SK-N-MC (cell line): Measurements from ENCODE around the gene DENND6B.

Experiments used
- DNase-seq: peaks from one replicate; pipeline ENCODE4 v3.0.0-alpha.2; 2011; ENCODE audit warnings: low read depth, low spot score
- H3K27ac ChIP-seq: fragments of 200-600 bp; sonication (generic); 2 replicates; pipeline ENCODE4 v1.5.1; 2016; ENCODE audit warnings: mixed run types
- H3K36me3 ChIP-seq: fragments of 200-600 bp; sonication (generic); 2 replicates; pipeline ENCODE4 v1.6.1; 2017; ENCODE audit warnings: antibody characterized with exemption, low read length, mixed read lengths; ENCODE audit not compliant: insufficient read depth
- H3K4me3 ChIP-seq: fragments of 200-600 bp; sonication (generic); 2 replicates; pipeline ENCODE4 v1.5.1; 2016
- H3K9ac ChIP-seq: fragments of 200-600 bp; sonication (generic); 2 replicates; pipeline ENCODE4 v1.8.0; 2017; ENCODE audit warnings: mixed run types, mixed read lengths; ENCODE audit not compliant: insufficient read length
- H3K9me3 ChIP-seq: fragments of 200-600 bp; sonication (generic); 2 replicates; pipeline ENCODE4 v1.6.1; 2017; ENCODE audit warnings: low read depth, mild to moderate bottlenecking, antibody characterized with exemption, low read length, moderate library complexity, mixed read lengths
- EZH2 ChIP-seq: fragments of 200-600 bp; sonication (generic); IDR thresholded peaks from one replicate; pipeline ENCODE4 v1.6.1; 2017; ENCODE audit warnings: antibody characterized with exemption
- FOXP2 ChIP-seq: optimal IDR thresholded peaks from 2 replicates; pipeline ENCODE3; 2011; ENCODE audit warnings: mild to moderate bottlenecking, moderate library complexity; ENCODE audit not compliant: insufficient read depth; ENCODE audit errors: extremely low read length, control extremely low read depth
- POLR2AphosphoS5 ChIP-seq: IDR thresholded peaks from 2 replicates; pipeline ENCODE4 v1.6.1; 2012; ENCODE audit warnings: mild to moderate bottlenecking, low read depth, low read length, borderline replicate concordance

Gene DENND6B

GRCh38 chr22:50289151-50289941, 37.5 kb downstream of the DENND6B start:
- TF ChIP-seq POLR2AphosphoS5, result no peak
- no peak for TF ChIP-seq FOXP2
- TF ChIP-seq EZH2, result no peak
- Histone ChIP-seq H3K27ac (no peak overlapping the region), H3K4me3 (no peak overlapping the region), H3K9me3 (no peaks in the 10 kb centered on the region), H3K9ac (no peak overlapping the region), H3K36me3 (peaks cover 30% of the 10 kb centered on the region; the same call in 1 of the 2 replicates)
- DNase-seq, result no peak

GRCh38 chr22:50287731-50288130, 39.1 kb downstream of the DENND6B start:
- H3K36me3 ChIP-seq, result peaks cover 38% of the 10 kb centered on the region; the same call in 1 of the 2 replicates
- H3K4me3 ChIP-seq, result no peak overlapping the region
- TF ChIP-seq POLR2AphosphoS5, result no peak
- no peak for DNase-seq
- no peak overlapping the region for H3K9ac ChIP-seq
- no peaks in the 10 kb centered on the region for H3K9me3 ChIP-seq
- H3K27ac ChIP-seq, result no peak overlapping the region

GRCh38 chr22:50286701-50287318, 40.0 kb downstream of the DENND6B start:
- Histone ChIP-seq H3K9me3 (no peaks in the 10 kb centered on the region), H3K9ac (no peak overlapping the region), H3K27ac (no peak overlapping the region), H3K4me3 (no peak overlapping the region), H3K36me3 (peaks cover 42% of the 10 kb centered on the region; the same call in 1 of the 2 replicates)
- TF ChIP-seq EZH2 (no peak), FOXP2 (no peak), POLR2AphosphoS5 (no peak)
- no peak for DNase-seq

- peaks cover 45% of the 10 kb centered on the region; the same call in 1 of the 2 replicates for H3K36me3 ChIP-seq
- TF ChIP-seq POLR2AphosphoS5, result no peak
- TF ChIP-seq EZH2, result no peak
- no peak for TF ChIP-seq FOXP2
- no peak for DNase-seq
Observed at GRCh38 chr22:50286275-50286674, 40.5 kb downstream of the DENND6B start.

DNA sequence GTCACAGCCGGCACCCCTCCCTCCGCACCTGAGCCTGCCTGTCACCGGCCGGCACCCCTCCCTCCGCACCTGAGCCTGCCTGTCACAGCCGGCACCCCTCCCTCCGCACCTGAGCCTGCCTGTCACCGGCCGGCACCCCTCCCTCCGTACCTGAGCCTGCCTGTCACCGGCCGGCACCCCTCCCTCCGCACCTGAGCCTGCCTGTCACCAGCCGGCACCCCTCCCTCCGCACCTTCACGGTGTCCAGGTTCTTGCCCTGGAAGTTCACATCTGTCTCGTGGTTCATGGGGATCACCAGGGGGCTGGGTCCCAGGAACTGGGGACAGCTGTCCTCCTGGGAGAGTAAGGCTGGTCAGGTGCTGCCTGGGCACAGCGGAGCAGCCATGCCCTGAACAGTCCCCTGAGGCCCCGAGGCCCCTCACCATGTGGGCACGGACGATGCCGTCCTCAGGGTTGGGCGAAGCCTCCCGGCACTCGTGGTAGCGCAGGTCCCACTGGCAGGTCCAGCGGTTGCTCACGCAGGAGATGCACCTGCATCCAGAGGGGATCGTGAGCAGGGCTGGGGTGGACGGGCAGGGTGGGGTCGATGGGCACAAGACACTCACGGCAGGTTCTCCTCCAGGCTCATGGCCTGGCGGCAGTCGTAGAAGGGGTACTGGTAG, 41.1 kb downstream of the DENND6B start:
- Histone ChIP-seq H3K36me3 (peaks cover 49% of the 10 kb centered on the region; the same call in 1 of the 2 replicates), H3K4me3 (no peak overlapping the region), H3K27ac (no peak overlapping the region), H3K9ac (no peak overlapping the region), H3K9me3 (no peaks in the 10 kb centered on the region)
- DNase-seq, result no peak
- TF ChIP-seq FOXP2 (no peak), POLR2AphosphoS5 (no peak), EZH2 (no peak)

More at GRCh38 chr22:50286275-50286674, 40.5 kb downstream of the DENND6B start:
- no peaks in the 10 kb centered on the region for H3K9me3 ChIP-seq
- no peak overlapping the region for H3K9ac ChIP-seq
- H3K4me3 ChIP-seq, result no peak overlapping the region
- no peak overlapping the region for H3K27ac ChIP-seq

- TF ChIP-seq POLR2AphosphoS5 (no peak), EZH2 (no peak), FOXP2 (no peak)
- Histone ChIP-seq H3K36me3 (peaks cover 44% of the 10 kb centered on the region; the same call in 1 of the 2 replicates), H3K9me3 (no peaks in the 10 kb centered on the region), H3K9ac (no peak overlapping the region), H3K27ac (no peak overlapping the region), H3K4me3 (no peak overlapping the region)
- DNase-seq, result no peak
Observed at GRCh38 chr22:50284479-50284878, 42.3 kb downstream of the DENND6B start.

DNA sequence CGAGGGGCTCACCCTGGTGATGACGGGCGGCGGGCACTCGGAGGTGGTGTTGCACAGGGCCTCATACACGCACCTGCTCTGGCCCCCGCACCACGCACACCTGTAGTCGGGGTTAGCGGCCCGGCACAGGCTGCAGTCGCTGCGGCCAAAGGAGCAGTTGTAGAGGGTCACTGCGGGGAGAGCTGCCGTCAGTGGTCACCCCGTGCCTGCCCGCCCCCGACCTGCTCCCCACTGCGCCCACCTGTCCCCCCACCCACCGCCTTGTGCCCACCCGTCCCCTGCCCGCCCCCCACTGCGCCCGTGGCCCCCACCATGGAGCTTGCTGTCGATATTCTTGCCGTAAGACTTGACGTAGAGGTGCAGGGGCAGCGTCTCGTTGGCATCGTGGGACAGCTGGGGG, 43.0 kb downstream of the DENND6B start:
- Histone ChIP-seq H3K27ac (no peak overlapping the region), H3K4me3 (no peak overlapping the region), H3K9ac (no peak overlapping the region), H3K36me3 (peaks cover 41% of the 10 kb centered on the region; the same call in 1 of the 2 replicates), H3K9me3 (no peaks in the 10 kb centered on the region)
- no peak for TF ChIP-seq POLR2AphosphoS5
- TF ChIP-seq FOXP2, result no peak
- TF ChIP-seq EZH2, result no peak
- DNase-seq, result no peak

GRCh38 chr22:50282361-50283155, 44.3 kb downstream of the DENND6B start:
- H3K9ac ChIP-seq, result no peak overlapping the region
- H3K36me3 ChIP-seq, result peaks cover 40% of the 10 kb centered on the region; the same call in 1 of the 2 replicates

More at GRCh38 chr22:50282361-50283155, 44.3 kb downstream of the DENND6B start:
- TF ChIP-seq EZH2 (no peak), POLR2AphosphoS5 (no peak), FOXP2 (no peak)
- no peak for DNase-seq
- H3K4me3 ChIP-seq, result no peak overlapping the region
- no peak overlapping the region for H3K27ac ChIP-seq
- no peaks in the 10 kb centered on the region for H3K9me3 ChIP-seq
